CD14-positive monocyte (primary cell): ENCODE data around the gene XPR1. TPM values are rescaled to one million over a fixed set of nuclear protein-coding genes. Genes with fewer than 3 reads are reported as not detected.

Source experiments
- DNase-seq, 3 donors: peaks; one replicate each; pipeline ENCODE4 v3.0.0-alpha.2; 2011 to 2022
- H2AFZ ChIP-seq: 2 replicates; pipeline ENCODE4 v1.6.0; 2012; ENCODE audit warnings: mild to moderate bottlenecking, low read depth, low read length, inconsistent platforms; ENCODE audit not compliant: insufficient read depth, poor library complexity, severe bottlenecking
- H3K27ac ChIP-seq, 2 donors: 1 replicate in 1 of 2; 2 replicates in 1 of 2; pipeline ENCODE4 v1.5.1; 2012 to 2013; ENCODE audit warnings: low read length in 2 of 2, control low read depth in 1 of 2, inconsistent platforms in 1 of 2, low read depth in 1 of 2, mild to moderate bottlenecking in 1 of 2
- H3K27me3 ChIP-seq, 2 donors: one replicate each; pipeline versions ENCODE4 v1.6.0 to v1.6.1; 2011 to 2013; ENCODE audit warnings: low read length in 2 of 2; ENCODE audit not compliant: control insufficient read depth in 2 of 2, insufficient read depth in 2 of 2
- H3K36me3 ChIP-seq, 2 donors: replicated peaks in 1 of 2; 1 replicate in 1 of 2; 2 replicates in 1 of 2; pipeline versions ENCODE4 v1.5.1 to v1.6.1; 2012 to 2013; ENCODE audit warnings: low read length in 2 of 2, control low read depth in 1 of 2, inconsistent platforms in 1 of 2, mild to moderate bottlenecking in 1 of 2; ENCODE audit not compliant: insufficient read depth in 2 of 2, control insufficient read depth in 1 of 2
- H3K4me1 ChIP-seq, 2 donors: 1 replicate in 1 of 2; 2 replicates in 1 of 2; pipeline versions ENCODE4 v1.5.1 to v1.6.1; 2012 to 2013; ENCODE audit warnings: low read length in 2 of 2, control low read depth in 1 of 2, inconsistent platforms in 1 of 2, mild to moderate bottlenecking in 1 of 2, moderate library complexity in 1 of 2; ENCODE audit not compliant: insufficient read depth in 2 of 2, control insufficient read depth in 1 of 2
- H3K4me2 ChIP-seq: replicated peaks from 2 replicates; pipeline ENCODE3; 2012; ENCODE audit warnings: low read length, moderate library complexity, mild to moderate bottlenecking; ENCODE audit not compliant: poor library complexity, severe bottlenecking; ENCODE audit errors: extremely low read depth
- H3K4me3 ChIP-seq, 3 experiments: fragments of 200-600 bp in 1 of 3; sonication (generic) in 1 of 3; replicated peaks in 1 of 3; 1 replicate in 2 of 3; 2 replicates in 1 of 3; pipeline ENCODE4 v1.5.1; 2011 to 2013; ENCODE audit warnings: low read length in 3 of 3, mild to moderate bottlenecking in 3 of 3, control low read depth in 2 of 3, low read depth in 2 of 3, inconsistent platforms in 1 of 3, moderate library complexity in 1 of 3
- H3K79me2 ChIP-seq: 2 replicates; pipeline ENCODE4 v1.6.0; 2012; ENCODE audit warnings: mild to moderate bottlenecking, control low read depth, inconsistent platforms, low read length, moderate library complexity; ENCODE audit not compliant: insufficient read depth
- H3K9ac ChIP-seq: 2 replicates; pipeline ENCODE4 v1.6.0; 2017; ENCODE audit warnings: low read length, mild to moderate bottlenecking; ENCODE audit not compliant: insufficient read depth, poor library complexity, severe bottlenecking
- H3K9me3 ChIP-seq, 2 donors: replicated peaks in 1 of 2; 1 replicate in 1 of 2; 2 replicates in 1 of 2; pipeline versions ENCODE4 v1.5.1 to v1.6.1; 2012 to 2013; ENCODE audit warnings: low read length in 2 of 2, control low read depth in 1 of 2; ENCODE audit not compliant: control insufficient read depth in 1 of 2, insufficient read depth in 1 of 2
- H4K20me1 ChIP-seq: 2 replicates; pipeline ENCODE4 v1.6.0; 2012; ENCODE audit warnings: mild to moderate bottlenecking, low read length, control low read depth, moderate library complexity; ENCODE audit not compliant: insufficient read depth
- H3K27ac Mint-ChIP-seq, 7 donors: one replicate each; pipeline ENCODE4 v1.8.0; 2020; ENCODE audit warnings: mild to moderate bottlenecking in 7 of 7, mixed read lengths in 7 of 7, moderate library complexity in 6 of 7, inconsistent platforms in 2 of 7
- H3K27me3 Mint-ChIP-seq, 3 donors: one replicate each; pipeline ENCODE4 v1.8.0; 2021 to 2022; ENCODE audit warnings: low read depth in 3 of 3, mild to moderate bottlenecking in 3 of 3, mixed read lengths in 3 of 3, moderate library complexity in 3 of 3, inconsistent platforms in 1 of 3
- H3K36me3 Mint-ChIP-seq, 2 donors: one replicate each; pipeline ENCODE4 v1.8.0; 2020; ENCODE audit warnings: mixed read lengths in 2 of 2, inconsistent platforms in 1 of 2, mild to moderate bottlenecking in 1 of 2
- H3K4me1 Mint-ChIP-seq: one replicate; pipeline ENCODE4 v1.8.0; 2020; ENCODE audit warnings: mild to moderate bottlenecking, mixed read lengths
- H3K4me3 Mint-ChIP-seq, 2 donors: one replicate each; pipeline ENCODE4 v1.8.0; 2020; ENCODE audit warnings: mild to moderate bottlenecking in 2 of 2, mixed read lengths in 2 of 2, moderate library complexity in 1 of 2
- H3K9me3 Mint-ChIP-seq, 7 donors: one replicate each; pipeline ENCODE4 v1.8.0; 2020 to 2022; ENCODE audit warnings: mixed read lengths in 7 of 7, mild to moderate bottlenecking in 6 of 7, moderate library complexity in 6 of 7, inconsistent platforms in 2 of 7
- WGBS: methylation state at CpG from one replicate; pipeline ENCODE4 v1.1.5; 2013; ENCODE audit warnings: missing lambda C conversion rate; ENCODE audit not compliant: insufficient coverage; 5-methylcytosine and 5-hydroxymethylcytosine counted together
- intact Hi-C, 2 donors: fragments of 100-400 bp; cut with micrococcal nuclease; formaldehyde crosslinking; loops; one replicate each; pipeline versions ENCODE4 v1.15.0 to v1.15.1; 2023
- polyA plus RNA-seq, 3 donors: library from polyadenylated mRNA; depleted of rRNA in 1 of 3; unstranded in 2 of 3; stranded (reverse) in 1 of 3; fragments of 300-500 nt in 2 of 3; fragments of >200 nt in 1 of 3; fragmentation: Illumina TruSeq in 2 of 3; gene quantifications; 1 replicate in 2 of 3; 2 replicates in 1 of 3; pipeline ENCODE4 v1.2.3, GENCODE V29; 2012 to 2021
- TF ChIP-seq, protein P1 (sequence below): fragments of 200-600 bp; IDR thresholded peaks from one replicate; pipeline ENCODE4 v1.8.0; 2022; ENCODE audit warnings: antibody characterized with exemption, mild to moderate bottlenecking

XPR1 gene
- polyA plus RNA-seq, 3 donors: 4.7 to 12.5 (median 8.7) TPM

- no peak overlapping the region for H3K27ac Mint-ChIP-seq
- H3K9me3 Mint-ChIP-seq: peaks cover 20 to 43% (median 26%) of the 10 kb centered on the region in 7 donors
- Histone ChIP-seq H3K27me3 (no peaks in the 10 kb centered on the region), H3K4me1 (no peaks in the 10 kb centered on the region), H4K20me1 (no peaks in the 10 kb centered on the region), H3K9ac (no peak overlapping the region), H3K36me3 (no peaks in the 10 kb centered on the region), H3K27ac (no peak overlapping the region), H3K4me2 (no peak overlapping the region), H3K79me2 (no peaks in the 10 kb centered on the region), H3K9me3 (peaks cover 20 to 26% of the 10 kb centered on the region in 2 donors), H2AFZ (no peak overlapping the region), H3K4me3 (no peak overlapping the region)
- no peaks in the 10 kb centered on the region for H3K27me3 Mint-ChIP-seq
- H3K36me3 Mint-ChIP-seq: peaks cover 7 to 13% of the 10 kb centered on the region in 2 donors
- TF ChIP-seq, protein P1, sequence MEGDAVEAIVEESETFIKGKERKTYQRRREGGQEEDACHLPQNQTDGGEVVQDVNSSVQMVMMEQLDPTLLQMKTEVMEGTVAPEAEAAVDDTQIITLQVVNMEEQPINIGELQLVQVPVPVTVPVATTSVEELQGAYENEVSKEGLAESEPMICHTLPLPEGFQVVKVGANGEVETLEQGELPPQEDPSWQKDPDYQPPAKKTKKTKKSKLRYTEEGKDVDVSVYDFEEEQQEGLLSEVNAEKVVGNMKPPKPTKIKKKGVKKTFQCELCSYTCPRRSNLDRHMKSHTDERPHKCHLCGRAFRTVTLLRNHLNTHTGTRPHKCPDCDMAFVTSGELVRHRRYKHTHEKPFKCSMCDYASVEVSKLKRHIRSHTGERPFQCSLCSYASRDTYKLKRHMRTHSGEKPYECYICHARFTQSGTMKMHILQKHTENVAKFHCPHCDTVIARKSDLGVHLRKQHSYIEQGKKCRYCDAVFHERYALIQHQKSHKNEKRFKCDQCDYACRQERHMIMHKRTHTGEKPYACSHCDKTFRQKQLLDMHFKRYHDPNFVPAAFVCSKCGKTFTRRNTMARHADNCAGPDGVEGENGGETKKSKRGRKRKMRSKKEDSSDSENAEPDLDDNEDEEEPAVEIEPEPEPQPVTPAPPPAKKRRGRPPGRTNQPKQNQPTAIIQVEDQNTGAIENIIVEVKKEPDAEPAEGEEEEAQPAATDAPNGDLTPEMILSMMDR: no peak
- intact Hi-C loops: no loop called here
- no CpG with 5 or more reads among the region's 1 CpG for WGBS
- DNase-seq: no peak
- H3K4me3 Mint-ChIP-seq: no peak overlapping the region
- no peaks in the 10 kb centered on the region for H3K4me1 Mint-ChIP-seq
These were observed 38.9 kb downstream of the XPR1 start for GRCh38 chr1:180670681-180671080.

GRCh38 chr1:180672105-180672504 is 40.3 kb downstream of the XPR1 start:
- TF ChIP-seq, protein P1: no peak
- Mint-ChIP-seq H3K36me3 (peaks cover 9 to 12% of the 10 kb centered on the region in 2 donors), H3K27me3 (no peaks in the 10 kb centered on the region), H3K4me3 (no peak overlapping the region), H3K27ac (no peak overlapping the region), H3K9me3 (peaks cover 16 to 33% (median 19%) of the 10 kb centered on the region in 7 donors), H3K4me1 (no peaks in the 10 kb centered on the region)
- H3K36me3 ChIP-seq: no peaks in the 10 kb centered on the region
- H3K4me2 ChIP-seq: no peak overlapping the region
- no peak overlapping the region for H2AFZ ChIP-seq
- H3K27me3 ChIP-seq: no peaks in the 10 kb centered on the region
- H3K79me2 ChIP-seq: no peaks in the 10 kb centered on the region
- intact Hi-C loops: no loop called here
- peaks cover 16% of the 10 kb centered on the region in 2 donors for H3K9me3 ChIP-seq
- no peaks in the 10 kb centered on the region for H4K20me1 ChIP-seq
- H3K4me1 ChIP-seq: no peaks in the 10 kb centered on the region
- H3K27ac ChIP-seq: no peak overlapping the region
- H3K4me3 ChIP-seq: no peak overlapping the region
- no peak for DNase-seq
- H3K9ac ChIP-seq: no peak overlapping the region
